ENCODE measurements around the gene HELT.
"Not testable (repeated sequence)": the region's sequence is repeated elsewhere in the genome, so short reads cannot be mapped to it uniquely, and the experiment has no call there.

The HELT gene

GRCh38 chr4:185039508-185040273 lies 21.4 kb downstream of the HELT start:
- DNase-seq: peak; percentile 36

GRCh38 chr4:185040523-185040922 lies 22.2 kb downstream of the HELT start:
- no peak for DNase-seq

GRCh38 chr4:185050286-185050685 lies 32.0 kb downstream of the HELT start:
- not testable (repeated sequence) for DNase-seq

- DNase-seq: not testable (repeated sequence)
Measured at GRCh38 chr4:185051283-185051682, 33.0 kb downstream of the HELT start.

GRCh38 chr4:185053746-185054145 lies 35.5 kb downstream of the HELT start:
- no peak for DNase-seq

- no peak for DNase-seq
Measured at GRCh38 chr4:185054272-185054671, 36.0 kb downstream of the HELT start.

- no peak for DNase-seq
Measured at GRCh38 chr4:185054886-185055285, 36.6 kb downstream of the HELT start.

- DNase-seq: no peak
Measured at GRCh38 chr4:185061610-185062009, 43.3 kb downstream of the HELT start.

- no peak for DNase-seq
Measured at GRCh38 chr4:185062606-185063005, 44.3 kb downstream of the HELT start.

- DNase-seq: no peak
Measured at GRCh38 chr4:185066179-185066578, 47.9 kb downstream of the HELT start.

GRCh38 chr4:185068837-185069236 lies 50.5 kb downstream of the HELT start:
- DNase-seq: no peak
